Fibroblast of skin of right quadriceps (primary cell): ENCODE measurements around the gene XPNPEP3.
A peak's percentile ranks its signal among the peaks of the same experiment; 100 is the strongest.
"Not testable (repeated sequence)": the region's sequence is repeated elsewhere in the genome, so short reads cannot be mapped to it uniquely, and the experiment has no call there.

Experiments used
- DNase-seq: peaks from one replicate; pipeline ENCODE4 v3.0.0-alpha.2; 2013

Gene XPNPEP3

GRCh38 chr22:40862013-40862412 lies 5.1 kb downstream of the XPNPEP3 start, which contains the start of gene DNAJB7:
DNAJB7 (minus strand) TSS chr22:40862113; CDS start chr22:40861994, 119 bp downstream.
- no peak for DNase-seq

GRCh38 chr22:40862537-40862936 lies 5.6 kb downstream of the XPNPEP3 start:
- DNase-seq: no peak

- no peak for DNase-seq
Measured at GRCh38 chr22:40867109-40867508, 10.2 kb downstream of the XPNPEP3 start.

- DNase-seq: not testable (repeated sequence)
Measured at GRCh38 chr22:40868379-40868778, 11.4 kb downstream of the XPNPEP3 start.

GRCh38 chr22:40874016-40874415 lies 17.1 kb downstream of the XPNPEP3 start:
- no peak for DNase-seq

GRCh38 chr22:40875111-40875510 lies 18.2 kb downstream of the XPNPEP3 start:
- no peak for DNase-seq

GRCh38 chr22:40876907-40877306 lies 20.0 kb downstream of the XPNPEP3 start:
- no peak for DNase-seq

GRCh38 chr22:40877488-40877887 lies 20.5 kb downstream of the XPNPEP3 start:
- DNase-seq: no peak

- DNase-seq: no peak
Measured at GRCh38 chr22:40878922-40879321, 22.0 kb downstream of the XPNPEP3 start.

- no peak for DNase-seq
Measured at GRCh38 chr22:40889116-40889515, 32.2 kb downstream of the XPNPEP3 start.

- DNase-seq: peak; percentile 30
Measured at GRCh38 chr22:40890881-40891280, 33.9 kb downstream of the XPNPEP3 start.

GRCh38 chr22:40894417-40894816 lies 37.5 kb downstream of the XPNPEP3 start:
- DNase-seq: no peak

GRCh38 chr22:40898850-40899357 lies 42.0 kb downstream of the XPNPEP3 start:
- DNase-seq: peak; percentile 67

- DNase-seq: no peak
Measured at GRCh38 chr22:40904101-40904500, 47.2 kb downstream of the XPNPEP3 start.

- DNase-seq: no peak
Measured at GRCh38 chr22:40908895-40909294, 51.9 kb downstream of the XPNPEP3 start.

- peak; percentile 14 for DNase-seq
Measured at GRCh38 chr22:40911772-40912171, 54.8 kb downstream of the XPNPEP3 start.

GRCh38 chr22:40912987-40913386 lies 56.0 kb downstream of the XPNPEP3 start:
- not testable (repeated sequence) for DNase-seq

GRCh38 chr22:40919446-40919845 lies 62.5 kb downstream of the XPNPEP3 start:
- DNase-seq: no peak

GRCh38 chr22:40920526-40920925 lies 63.6 kb downstream of the XPNPEP3 start:
- DNase-seq: no peak

GRCh38 chr22:40922484-40923303 lies 65.7 kb downstream of the XPNPEP3 start:
- DNase-seq: peak; percentile 56

GRCh38 chr22:40928657-40929056 lies 71.7 kb downstream of the XPNPEP3 start:
- DNase-seq: no peak

- DNase-seq: no peak
Measured at GRCh38 chr22:40932396-40932795, 75.4 kb downstream of the XPNPEP3 start.

- no peak for DNase-seq
Measured at GRCh38 chr22:40939202-40939601, 82.3 kb downstream of the XPNPEP3 start.

GRCh38 chr22:40950962-40951794 lies 94.2 kb downstream of the XPNPEP3 start, which contains the start of gene RBX1:
RBX1 (plus strand) TSS chr22:40951378; CDS start chr22:40951399, 21 bp downstream.
- DNase-seq: peak; percentile 99
